ENCODE data around the gene UMPS.

The UMPS gene

GRCh38 chr3:124776856-124777255 lies 46.6 kb downstream of the UMPS start:
- ATAC-seq (ENCODE audit: low read depth) = no peak
- H3K9me3 ChIP-seq (ENCODE audit: severe bottlenecking) = no peaks in the 10 kb centered on the region
- no peak overlapping the region for H3K4me3 ChIP-seq (ENCODE audit: severe bottlenecking)
- H3K27me3 ChIP-seq (ENCODE audit: insufficient read depth, poor library complexity, severe bottlenecking) = no peaks in the 10 kb centered on the region
- H3K4me1 ChIP-seq (ENCODE audit: insufficient read depth, poor library complexity, severe bottlenecking) = no peaks in the 10 kb centered on the region
- H3K36me3 ChIP-seq (ENCODE audit: low read depth) = no peaks in the 10 kb centered on the region; the same call in 1 of the 2 replicates
- no peak overlapping the region for H3K27ac ChIP-seq (ENCODE audit: poor library complexity, severe bottlenecking)
- TF ChIP-seq CTCF (IDR thresholded peaks at IDR 0.05; ENCODE audit: poor library complexity, severe bottlenecking) = no peak
- no peak for DNase-seq (ENCODE audit: low spot score)

- H3K36me3 ChIP-seq (ENCODE audit: low read depth) = no peaks in the 10 kb centered on the region
- no peak for DNase-seq (ENCODE audit: low spot score)
- TF ChIP-seq CTCF (IDR thresholded peaks at IDR 0.05; ENCODE audit: poor library complexity, severe bottlenecking) = no peak
- ATAC-seq (ENCODE audit: low read depth) = no peak
- no peak overlapping the region for H3K4me3 ChIP-seq (ENCODE audit: severe bottlenecking)
- H3K9me3 ChIP-seq (ENCODE audit: severe bottlenecking) = no peaks in the 10 kb centered on the region
- H3K27me3 ChIP-seq (ENCODE audit: insufficient read depth, poor library complexity, severe bottlenecking) = no peaks in the 10 kb centered on the region
- no peak overlapping the region for H3K27ac ChIP-seq (ENCODE audit: poor library complexity, severe bottlenecking)
- H3K4me1 ChIP-seq (ENCODE audit: insufficient read depth, poor library complexity, severe bottlenecking) = no peaks in the 10 kb centered on the region
Measured at GRCh38 chr3:124777762-124778470, 47.7 kb downstream of the UMPS start.

- H3K4me1 ChIP-seq (ENCODE audit: insufficient read depth, poor library complexity, severe bottlenecking) = no peaks in the 10 kb centered on the region
- no peak for TF ChIP-seq CTCF (IDR thresholded peaks at IDR 0.05; ENCODE audit: poor library complexity, severe bottlenecking)
- DNase-seq (ENCODE audit: low spot score) = no peak
- H3K27ac ChIP-seq (ENCODE audit: poor library complexity, severe bottlenecking) = no peak overlapping the region
- ATAC-seq (ENCODE audit: low read depth) = no peak
- H3K9me3 ChIP-seq (ENCODE audit: severe bottlenecking) = no peaks in the 10 kb centered on the region
- no peak overlapping the region for H3K4me3 ChIP-seq (ENCODE audit: severe bottlenecking)
- H3K27me3 ChIP-seq (ENCODE audit: insufficient read depth, poor library complexity, severe bottlenecking) = no peaks in the 10 kb centered on the region
- no peaks in the 10 kb centered on the region for H3K36me3 ChIP-seq (ENCODE audit: low read depth)
Measured at GRCh38 chr3:124779116-124779515, 48.9 kb downstream of the UMPS start.

- Histone ChIP-seq H3K4me3 (ENCODE audit: severe bottlenecking) (no peak overlapping the region), H3K27me3 (ENCODE audit: insufficient read depth, poor library complexity, severe bottlenecking) (no peaks in the 10 kb centered on the region), H3K36me3 (ENCODE audit: low read depth) (no peaks in the 10 kb centered on the region), H3K9me3 (ENCODE audit: severe bottlenecking) (no peaks in the 10 kb centered on the region), H3K4me1 (ENCODE audit: insufficient read depth, poor library complexity, severe bottlenecking) (no peaks in the 10 kb centered on the region), H3K27ac (ENCODE audit: poor library complexity, severe bottlenecking) (no peak overlapping the region)
- ATAC-seq (ENCODE audit: low read depth) (no peak), DNase-seq (ENCODE audit: low spot score) (no peak)
- TF ChIP-seq CTCF (IDR thresholded peaks at IDR 0.05; ENCODE audit: poor library complexity, severe bottlenecking) = no peak
Measured at GRCh38 chr3:124779751-124780191, 49.5 kb downstream of the UMPS start.

GRCh38 chr3:124780356-124780755 lies 50.1 kb downstream of the UMPS start:
- TF ChIP-seq CTCF (IDR thresholded peaks at IDR 0.05; ENCODE audit: poor library complexity, severe bottlenecking) = no peak
- H3K27me3 ChIP-seq (ENCODE audit: insufficient read depth, poor library complexity, severe bottlenecking) = no peaks in the 10 kb centered on the region
- no peak for ATAC-seq (ENCODE audit: low read depth)
- no peak for DNase-seq (ENCODE audit: low spot score)
- H3K4me1 ChIP-seq (ENCODE audit: insufficient read depth, poor library complexity, severe bottlenecking) = no peaks in the 10 kb centered on the region
- H3K27ac ChIP-seq (ENCODE audit: poor library complexity, severe bottlenecking) = no peak overlapping the region
- H3K9me3 ChIP-seq (ENCODE audit: severe bottlenecking) = no peaks in the 10 kb centered on the region
- no peaks in the 10 kb centered on the region for H3K36me3 ChIP-seq (ENCODE audit: low read depth)
- H3K4me3 ChIP-seq (ENCODE audit: severe bottlenecking) = no peak overlapping the region
